Cortex of kidney (tissue), 1 donor: Measurements from ENCODE around the gene LGI1.

ENCODE experiments used
- DNase-seq: peaks from one replicate; lab custom pipeline; 2025; lab: John Stamatoyannopoulos, UW

Gene LGI1

GRCh38 chr10:93757801-93758507 lies at the start of gene LGI1:
Gene LGI1 (plus strand): TSS chr10:93757936. CDS start chr10:93758145, 209 bp downstream.
- DNase-seq = no peak

- DNase-seq = no peak
These were observed 47.3 kb upstream of the LGI1 start for GRCh38 chr10:93710333-93710909.

GRCh38 chr10:93711891-93712290 lies 45.8 kb upstream of the LGI1 start:
- no peak for DNase-seq

- no peak for DNase-seq
These were observed 45.1 kb upstream of the LGI1 start for GRCh38 chr10:93712593-93712992.

GRCh38 chr10:93715345-93715744 lies 42.4 kb upstream of the LGI1 start:
- no peak for DNase-seq

GRCh38 chr10:93716766-93717165 lies 41.0 kb upstream of the LGI1 start:
- no peak for DNase-seq

GRCh38 chr10:93718937-93719725 lies 38.6 kb upstream of the LGI1 start:
- no peak for DNase-seq

GRCh38 chr10:93719901-93720300 lies 37.8 kb upstream of the LGI1 start:
- no peak for DNase-seq

- DNase-seq = no peak
These were observed 35.2 kb upstream of the LGI1 start for GRCh38 chr10:93722550-93722949.

GRCh38 chr10:93723153-93723552 lies 34.6 kb upstream of the LGI1 start:
- DNase-seq = no peak

- DNase-seq = no peak
These were observed 31.7 kb upstream of the LGI1 start for GRCh38 chr10:93726024-93726423.

GRCh38 chr10:93741367-93741766 lies 16.4 kb upstream of the LGI1 start:
- no peak for DNase-seq

GRCh38 chr10:93742633-93743349 lies 14.9 kb upstream of the LGI1 start:
- DNase-seq = no peak

- no peak for DNase-seq
These were observed 12.2 kb upstream of the LGI1 start for GRCh38 chr10:93745408-93746065.

- no peak for DNase-seq
These were observed 10.9 kb upstream of the LGI1 start for GRCh38 chr10:93746844-93747284.

GRCh38 chr10:93749218-93749799 lies 8.4 kb upstream of the LGI1 start:
- no peak for DNase-seq

- no peak for DNase-seq
These were observed 6.6 kb upstream of the LGI1 start for GRCh38 chr10:93751124-93751523.

- DNase-seq = no peak
These were observed 5.9 kb upstream of the LGI1 start for GRCh38 chr10:93751832-93752231.

GRCh38 chr10:93752761-93753160 lies 5.0 kb upstream of the LGI1 start:
- no peak for DNase-seq

GRCh38 chr10:93753621-93754250 lies 4.0 kb upstream of the LGI1 start:
- no peak for DNase-seq

- no peak for DNase-seq
These were observed 3.0 kb upstream of the LGI1 start for GRCh38 chr10:93754761-93755160.
